ENCODE measurements around the gene DRD4. TPM values are rescaled to one million over a fixed set of nuclear protein-coding genes. Genes with fewer than 3 reads are reported as not detected.

The DRD4 gene
- total and polyA plus RNA-seq, 2 of the 8 experiments (the other 6 are each of a cell fraction or from before 2014, with no cell fraction given) = 3.4 to 4.9 TPM

GRCh38 chr11:640021-640706 lies 3.1 kb downstream of the DRD4 start:
- Histone ChIP-seq H3K27me3 (replicated peaks in 1 of 4; ENCODE audit: control insufficient read depth in 3 of 4, extremely low read depth in 1 of 4, insufficient read depth in 3 of 4, low read length in 3 of 4) (peaks cover 21 to 47% (median 42%) of the 10 kb centered on the region in 4 experiments), H3K14ac (ENCODE audit: insufficient read length) (no peak overlapping the region), H3K9ac (replicated peaks in 1 of 4; ENCODE audit: extremely low read depth in 1 of 4, low read depth in 3 of 4, low read length in 3 of 4) (no peak overlapping the region), H3K79me2 (ENCODE audit: control insufficient read depth in 1 of 2, insufficient read depth in 2 of 2, low read length in 2 of 2) (no peaks in the 10 kb centered on the region), H2AFZ (ENCODE audit: low read length) (no peak overlapping the region), H2BK120ac (replicated peaks; ENCODE audit: low read depth, low read length) (no peak overlapping the region), H3K4me2 (ENCODE audit: insufficient read depth in 1 of 2, low read depth in 2 of 2, low read length in 2 of 2) (peak overlapping the region; percentile 44 to 91), H3K9me3 (ENCODE audit: insufficient read depth in 2 of 2, low read depth in 1 of 2, low read length in 1 of 2) (no peaks in the 10 kb centered on the region; a peak in 1 of 4 replicates), H2BK5ac (ENCODE audit: low read depth, low read length) (no peak overlapping the region), H3K36me3 (ENCODE audit: control insufficient read depth in 2 of 4, insufficient read depth in 4 of 4, low read length in 3 of 4) (peaks cover 0 to 3% (median 0%) of the 10 kb centered on the region in 4 experiments; a peak in 1 of 8 replicates), H3K79me1 (ENCODE audit: low read depth, low read length) (no peaks in the 10 kb centered on the region), H4K8ac (ENCODE audit: extremely low read depth, insufficient read depth, low read length) (peak overlapping the region; percentile 57), H3K23ac (ENCODE audit: insufficient read length) (no peak overlapping the region), H4K20me1 (replicated peaks in 1 of 2; ENCODE audit: control insufficient read depth in 1 of 2, insufficient read depth in 2 of 2, low read length in 2 of 2) (peaks cover 0 to 5% of the 10 kb centered on the region in 2 experiments), H2AK5ac (ENCODE audit: low read depth, low read length) (no peak overlapping the region), H2BK12ac (ENCODE audit: low read depth, low read length) (no peak overlapping the region; the same call in 1 of the 2 replicates), H2BK15ac (ENCODE audit: low read length) (no peak overlapping the region), H2BK20ac (ENCODE audit: low read length) (no peak overlapping the region), H4K91ac (replicated peaks; ENCODE audit: insufficient read length, low read length) (no peak overlapping the region), H3K56ac (replicated peaks; ENCODE audit: insufficient read length, low read depth, low read length) (no peak overlapping the region), H3K4me3 (ENCODE audit: extremely low read depth in 1 of 4, insufficient read depth in 2 of 4, low read depth in 3 of 4, low read length in 4 of 4) (peak overlapping the region in 2 of 4 experiments; percentile 36 to 60; a peak in 3 of 8 replicates), H3K18ac (ENCODE audit: extremely low read depth, low read length) (peak overlapping the region; percentile 60; the same call in 1 of the 2 replicates), H3K4ac (replicated peaks; ENCODE audit: insufficient read length, low read depth, low read length) (peak overlapping the region; percentile 53), H4K5ac (ENCODE audit: insufficient read length, low read depth, low read length) (no peak overlapping the region), H3K27ac (ENCODE audit: low read depth, low read length) (no peak overlapping the region), H3K4me1 (replicated peaks in 1 of 4; ENCODE audit: control insufficient read depth in 3 of 4, insufficient read depth in 4 of 4, low read length in 3 of 4) (peaks cover 0 to 30% (median 20%) of the 10 kb centered on the region in 4 experiments; a peak in 6 of 7 replicates), H3K23me2 (ENCODE audit: low read depth, low read length) (peaks cover 21% of the 10 kb centered on the region; the same call in 1 of the 2 replicates)
- ChIA-PET CTCF (ENCODE audit: partially characterized antibody) (interaction anchor here (0.7 to 1.8 kb wide), 4 partner anchors 15 to 116 kb away, joined by 3 to 4 read pairs (median 3); no protein-coding TSS in a partner anchor), POLR2A (ENCODE audit: partially characterized antibody) (interaction anchor here (1.1 to 2.7 kb wide), 11 partner anchors 11 to 149 kb away, joined by 3 to 10 read pairs (median 6); partner anchors contain the start of gene TALDO1)
- DNase-seq (ENCODE audit: low read depth in 1 of 2, low spot score in 2 of 2) (peak in 1 of 2 experiments; percentile 63), FAIRE-seq (no peak)
- WGBS, 2 experiments (ENCODE audit: extremely low coverage in 1 of 2, insufficient coverage in 1 of 2, insufficient read length in 1 of 2, insufficient replicate concordance in 2 of 2, low coverage in 1 of 2, low lambda C conversion rate in 2 of 2, missing lambda C conversion rate in 1 of 2) = 26% methylated on average over 34 of the region's 69 CpGs; no CpG with 5 or more reads in 1 of the 2 experiments
- peak; percentile 4 for TF ChIP-seq EZH2 (IDR thresholded peaks at IDR 0.05; ENCODE audit: low read depth, low read length, severe bottlenecking)
- no peak for TF ChIP-seq JUND (IDR thresholded peaks at IDR 0.05; ENCODE audit: low read length)
- TF ChIP-seq POLR2AphosphoS5 (IDR thresholded peaks at IDR 0.05; ENCODE audit: low read depth, low read length) = peak; percentile 74; the same call in 1 of the 2 replicates
- TF ChIP-seq RFX5 (IDR thresholded peaks at IDR 0.05; ENCODE audit: borderline replicate concordance, low read depth, low read length) = no peak
- no peak for TF ChIP-seq CHD1 (IDR thresholded peaks at IDR 0.05; ENCODE audit: low read depth, low read length)
- TF ChIP-seq SP1 (IDR thresholded peaks at IDR 0.05; ENCODE audit: low read depth, low read length) = no peak
- TF ChIP-seq BRCA1 (IDR thresholded peaks at IDR 0.05; ENCODE audit: low read depth, low read length) = no peak
- TF ChIP-seq, protein P1, sequence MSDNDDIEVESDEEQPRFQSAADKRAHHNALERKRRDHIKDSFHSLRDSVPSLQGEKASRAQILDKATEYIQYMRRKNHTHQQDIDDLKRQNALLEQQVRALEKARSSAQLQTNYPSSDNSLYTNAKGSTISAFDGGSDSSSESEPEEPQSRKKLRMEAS (IDR thresholded peaks at IDR 0.05) = no peak
- no peak for TF ChIP-seq POU5F1 (IDR thresholded peaks at IDR 0.05; ENCODE audit: low read depth, low read length)
- no peak for TF ChIP-seq YY1 (IDR thresholded peaks at IDR 0.05; ENCODE audit: low read depth, low read length)
- peak; percentile 86 for TF ChIP-seq CREB1 (IDR thresholded peaks at IDR 0.05)
- TF ChIP-seq TBP (IDR thresholded peaks at IDR 0.05; ENCODE audit: low read depth, low read length) = no peak
- TF ChIP-seq NANOG (IDR thresholded peaks at IDR 0.05; ENCODE audit: insufficient read depth, low read depth, low read length, poor library complexity, severe bottlenecking) = no peak

Measured in H1 (cell line).